Measurements from ENCODE around the gene CTIF.

Gene CTIF

GRCh38 chr18:48574667-48575300 is 36.0 kb downstream of the CTIF start:
- no peak for DNase-seq (ENCODE audit: low read depth in 2 of 2)

DNA sequence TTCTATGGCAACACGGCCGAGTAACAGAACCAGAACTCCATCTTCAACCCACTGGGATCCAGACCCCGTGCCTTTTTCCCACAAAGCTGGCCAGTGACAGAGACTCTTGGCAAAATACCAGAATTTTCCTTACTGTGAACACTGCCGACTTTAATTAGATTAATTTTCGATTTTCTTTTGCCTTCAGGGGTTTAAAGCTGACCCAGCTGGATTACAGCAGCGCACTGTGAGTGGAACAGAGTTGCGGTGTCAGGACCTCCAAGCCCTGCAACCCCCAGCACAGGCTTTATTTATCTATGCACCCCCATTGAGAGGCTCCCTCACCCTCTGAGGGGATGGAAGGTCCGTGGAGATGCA is 36.4 kb downstream of the CTIF start:
- DNase-seq (ENCODE audit: low read depth in 2 of 2), result no peak

- no peak for DNase-seq (ENCODE audit: low read depth in 2 of 2)
Observed at GRCh38 chr18:48575658-48576456, 37.0 kb downstream of the CTIF start.

- DNase-seq (ENCODE audit: low read depth in 2 of 2), result no peak
Observed at GRCh38 chr18:48576457-48576771, 37.6 kb downstream of the CTIF start.

- DNase-seq (ENCODE audit: low read depth in 2 of 2), result no peak
Observed at GRCh38 chr18:48577478-48578190, 38.8 kb downstream of the CTIF start.

DNA sequence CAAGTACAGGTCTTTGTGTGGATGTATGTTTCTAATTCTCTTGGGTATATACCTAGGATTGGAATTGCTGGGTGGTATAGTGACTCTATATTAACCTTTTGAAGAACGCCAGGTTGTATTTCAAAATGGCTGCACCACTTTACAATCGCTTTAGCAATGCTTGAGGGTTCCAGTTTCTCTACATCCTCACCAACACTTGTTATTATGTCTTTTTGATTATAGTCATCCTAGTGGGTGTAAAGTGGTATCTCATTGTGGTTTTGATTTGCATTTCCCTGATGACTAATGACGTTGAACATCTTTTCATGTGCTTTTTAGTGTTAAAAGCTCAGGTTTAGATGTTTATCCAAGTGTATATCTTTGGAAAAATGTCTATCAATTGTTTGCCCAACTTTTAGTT is 39.5 kb downstream of the CTIF start:
- no peak for DNase-seq (ENCODE audit: low read depth in 2 of 2)

GRCh38 chr18:48580066-48580465 is 41.2 kb downstream of the CTIF start:
- no peak for DNase-seq (ENCODE audit: low read depth in 2 of 2)

DNA sequence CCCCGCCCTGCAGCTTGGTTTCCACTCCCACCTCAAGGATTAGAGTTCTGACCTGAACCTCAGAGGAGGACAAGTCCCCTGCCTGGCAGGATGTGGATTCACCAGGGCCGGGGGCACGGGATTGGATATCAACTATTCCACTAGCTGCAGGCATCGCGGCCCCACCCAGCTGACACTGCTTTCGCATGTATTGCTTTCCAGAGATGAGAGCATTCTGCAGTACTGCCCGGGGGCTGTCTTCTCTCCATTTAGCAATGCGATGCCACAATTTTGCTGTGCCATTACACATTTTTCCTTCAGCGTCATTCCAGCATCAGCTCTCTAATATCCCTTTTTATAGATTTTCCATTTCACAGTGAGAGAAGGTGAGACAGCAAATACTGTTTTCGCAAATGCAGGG is 42.0 kb downstream of the CTIF start:
- DNase-seq (ENCODE audit: low read depth in 2 of 2), result no peak

- DNase-seq (ENCODE audit: low read depth in 2 of 2), result no peak
Observed at GRCh38 chr18:48581206-48581605, 42.4 kb downstream of the CTIF start.

GRCh38 chr18:48581941-48582340 is 43.1 kb downstream of the CTIF start:
- DNase-seq (ENCODE audit: low read depth in 2 of 2), result no peak

DNA sequence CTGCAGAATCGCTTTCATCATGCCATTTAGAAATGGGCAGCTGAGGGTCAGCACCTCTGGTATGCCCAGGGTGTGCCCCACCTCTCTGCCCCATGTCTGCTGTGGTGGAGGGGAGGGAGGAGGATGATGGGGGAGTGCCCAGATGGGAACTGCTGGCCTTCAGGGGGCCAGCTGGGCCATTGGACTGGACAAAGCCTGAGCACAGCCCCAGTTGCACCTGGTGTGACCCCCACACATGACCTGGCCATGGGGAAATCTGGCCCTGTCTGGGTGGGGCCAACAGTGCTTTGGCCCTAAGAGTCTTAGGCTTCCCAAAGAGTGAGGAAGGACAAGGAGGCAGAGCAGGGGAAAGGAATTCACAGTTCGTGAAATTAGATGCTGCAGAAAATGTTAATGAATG is 44.1 kb downstream of the CTIF start:
- no peak for DNase-seq (ENCODE audit: low read depth in 2 of 2)

DNA sequence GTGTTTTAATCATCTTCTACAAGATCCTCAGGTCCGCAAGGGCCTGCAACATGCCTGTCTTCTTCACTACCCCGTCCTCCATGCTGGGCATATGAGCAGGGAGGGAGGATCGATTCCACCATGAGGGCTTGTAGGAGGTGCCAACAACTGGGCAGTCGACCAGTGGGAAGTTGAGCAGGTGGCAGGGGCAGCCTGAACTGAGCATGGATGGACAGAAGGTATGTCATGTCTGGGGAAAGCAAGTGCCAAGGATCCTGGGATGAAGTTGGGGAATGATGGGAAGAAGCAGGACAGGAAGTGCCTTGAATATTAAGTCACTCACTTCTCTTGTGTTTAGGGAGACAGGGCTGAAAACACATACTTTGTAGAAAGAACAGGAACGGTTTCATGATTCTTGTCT is 44.7 kb downstream of the CTIF start:
- DNase-seq (ENCODE audit: low read depth in 2 of 2), result no peak

GRCh38 chr18:48589797-48590519 is 51.1 kb downstream of the CTIF start:
- no peak for DNase-seq (ENCODE audit: low read depth in 2 of 2)

- no peak for DNase-seq (ENCODE audit: low read depth in 2 of 2)
Observed at GRCh38 chr18:48590678-48591077, 51.8 kb downstream of the CTIF start.

GRCh38 chr18:48592540-48593171 is 53.8 kb downstream of the CTIF start:
- no peak for DNase-seq (ENCODE audit: low read depth in 2 of 2)

GRCh38 chr18:48594471-48595094 is 55.8 kb downstream of the CTIF start:
- no peak for DNase-seq (ENCODE audit: low read depth in 2 of 2)

DNA sequence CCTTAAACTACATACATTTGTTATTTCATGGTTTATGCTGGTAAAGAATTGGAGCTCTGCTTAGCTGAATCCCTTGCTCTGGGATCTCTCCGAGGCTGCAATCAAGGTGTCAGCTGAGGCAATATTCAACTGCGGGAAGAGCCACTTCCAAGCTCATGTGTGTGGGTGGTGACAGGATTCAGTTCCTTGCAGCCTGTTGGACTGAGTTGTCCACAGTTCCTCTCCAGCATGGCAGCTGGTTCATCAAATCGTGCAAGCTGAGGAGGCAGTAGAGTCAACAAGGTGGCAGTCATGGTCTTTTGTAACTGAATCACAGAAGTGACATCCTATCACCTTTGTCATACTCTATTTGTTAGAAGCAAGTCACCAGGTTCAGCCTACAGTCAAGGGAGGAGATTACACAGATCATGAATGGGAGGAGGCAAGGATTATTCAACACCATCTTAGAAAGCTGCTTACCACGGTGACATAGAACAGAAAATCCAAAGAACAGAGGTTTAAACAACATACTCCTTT is 56.9 kb downstream of the CTIF start:
- DNase-seq (ENCODE audit: low read depth in 2 of 2), result no peak

DNA sequence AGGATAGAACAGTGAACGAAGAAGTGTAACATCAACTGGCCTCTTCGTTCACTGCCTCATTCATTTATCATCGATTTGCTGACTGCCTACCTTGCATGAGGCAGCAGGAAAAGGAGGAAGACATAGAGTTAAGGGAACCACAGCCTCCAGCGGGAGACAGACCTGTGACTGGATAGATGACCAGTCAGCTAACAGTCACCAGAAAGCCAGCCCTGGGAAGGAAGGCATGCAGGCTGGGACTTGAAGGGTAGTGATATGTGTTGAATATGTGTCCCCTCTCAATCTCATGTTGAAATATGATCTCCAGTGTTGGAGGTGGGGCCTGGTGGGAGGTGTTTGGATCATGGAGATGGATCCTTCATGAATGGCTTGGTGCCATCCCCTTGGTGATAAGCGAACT is 58.3 kb downstream of the CTIF start:
- DNase-seq (ENCODE audit: low read depth in 2 of 2), result no peak

DNA sequence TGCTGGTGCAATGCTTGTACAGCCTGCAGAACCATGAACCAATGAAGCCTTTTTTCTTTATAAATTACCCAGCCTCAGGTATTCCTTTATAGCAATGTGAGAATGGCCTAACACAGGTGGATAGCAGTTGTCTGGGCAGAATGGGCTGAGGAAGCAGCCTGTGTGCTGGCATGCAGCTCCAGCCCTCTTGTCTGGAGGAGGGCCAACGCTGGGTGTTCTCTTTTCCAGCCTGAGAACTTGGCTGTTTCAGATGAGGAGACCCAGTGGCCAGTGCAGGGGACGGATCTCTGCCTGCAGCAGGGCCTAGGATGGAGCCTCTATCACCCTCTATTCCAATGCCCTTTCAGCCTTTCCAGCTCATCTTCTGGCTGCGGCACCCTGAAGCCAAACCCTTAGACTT is 58.8 kb downstream of the CTIF start:
- no peak for DNase-seq (ENCODE audit: low read depth in 2 of 2)

GRCh38 chr18:48599391-48599790 is 60.6 kb downstream of the CTIF start:
- no peak for DNase-seq (ENCODE audit: low read depth in 2 of 2)

GRCh38 chr18:48600046-48600445 is 61.2 kb downstream of the CTIF start:
- no peak for DNase-seq (ENCODE audit: low read depth in 2 of 2)

Measured in activated CD4-positive, alpha-beta T cell treated with anti-CD3 and anti-CD28 coated beads for 24 hours (primary cell).